A673 (cell line): Measurements from ENCODE around the gene VARS1. TPM values are rescaled to one million over a fixed set of nuclear protein-coding genes. Genes with fewer than 3 reads are reported as not detected.
"Not testable (repeated sequence)": the region's sequence is repeated elsewhere in the genome, so short reads cannot be mapped to it uniquely, and the experiment has no call there.

Experiments
- BruUV-seq: library from RNA; stranded (reverse); fragments of 400-500 nt; replicated peaks from 2 replicates; lab custom pipeline; 2021; lab: Mats Ljungman, UMichigan
- CTCF ChIA-PET: fragments of 300-600 bp; sonication (Branson Sonifier 250); formaldehyde crosslinking; loops from one replicate; lab custom pipeline; 2022; ENCODE audit warnings: antibody characterized with exemption; lab: Charles Lee
- POLR2A ChIA-PET: fragments of 300-600 bp; sonication (Branson Sonifier 250); formaldehyde crosslinking; loops from one replicate; lab custom pipeline; 2022; ENCODE audit warnings: antibody characterized with exemption; ENCODE audit not compliant: low non-redundant PET; lab: Charles Lee
- DNase-seq: peaks from one replicate; pipeline ENCODE4 v3.0.0-alpha.2; 2015; ENCODE audit warnings: low spot score
- H3K27ac ChIP-seq: fragments of 200-600 bp; sonication (generic); 2 replicates; pipeline ENCODE4 v1.5.1; 2016; ENCODE audit warnings: mixed run types, low read depth, mild to moderate bottlenecking, mixed read lengths, antibody characterized with exemption, low read length; ENCODE audit not compliant: poor library complexity, severe bottlenecking
- H3K27me3 ChIP-seq: fragments of 200-600 bp; sonication (generic); replicated peaks from 2 replicates; pipeline ENCODE4 v1.6.1; 2017; ENCODE audit warnings: mixed run types, low read depth, mild to moderate bottlenecking, mixed read lengths, antibody characterized with exemption, low read length; ENCODE audit not compliant: insufficient read depth, poor library complexity
- H3K36me3 ChIP-seq: fragments of 200-600 bp; sonication (generic); 2 replicates; pipeline ENCODE4 v1.6.1; 2016; ENCODE audit warnings: mixed run types, mild to moderate bottlenecking, mixed read lengths, antibody characterized with exemption, low read length; ENCODE audit not compliant: insufficient read depth, poor library complexity, severe bottlenecking
- H3K4me1 ChIP-seq: fragments of 200-600 bp; sonication (generic); 2 replicates; pipeline ENCODE4 v1.6.1; 2017; ENCODE audit warnings: mixed run types, mild to moderate bottlenecking, mixed read lengths, antibody characterized with exemption, low read length; ENCODE audit not compliant: insufficient read depth, poor library complexity, severe bottlenecking
- H3K4me3 ChIP-seq: fragments of 200-600 bp; sonication (generic); 2 replicates; pipeline ENCODE4 v1.5.1; 2016; ENCODE audit warnings: low read depth, mixed run types, mild to moderate bottlenecking, mixed read lengths, low read length; ENCODE audit not compliant: poor library complexity, severe bottlenecking
- H3K9me3 ChIP-seq: fragments of 200-600 bp; sonication (generic); 2 replicates; pipeline ENCODE4 v1.6.1; 2016; ENCODE audit warnings: mixed run types, low read depth, mild to moderate bottlenecking, mixed read lengths, antibody characterized with exemption, low read length; ENCODE audit not compliant: poor library complexity, severe bottlenecking
- EZH2 ChIP-seq: fragments of 200-600 bp; sonication (generic); IDR thresholded peaks from 2 replicates; pipeline ENCODE4 v1.6.1; 2017; ENCODE audit warnings: borderline replicate concordance, low read depth, mild to moderate bottlenecking, mixed read lengths, antibody characterized with exemption, low read length; ENCODE audit not compliant: poor library complexity, severe bottlenecking
- intact Hi-C: fragments of 100-400 bp; cut with micrococcal nuclease; formaldehyde crosslinking; loops from one replicate; pipeline ENCODE4 v1.10.0; 2022; ENCODE audit not compliant: unreplicated experiment
- total RNA-seq: library from RNA; stranded (reverse); gene quantifications from 2 replicates; pipeline ENCODE4 v1.2.3, GENCODE V29; 2021
- TF ChIP-seq, protein P1 (sequence below): fragments of 300-800, 200-600 bp; sonication (generic); conservative IDR thresholded peaks from 2 replicates; pipeline ENCODE4 v1.5.1; 2017; ENCODE audit warnings: low read depth, mild to moderate bottlenecking, antibody characterized with exemption, low read length, moderate library complexity, mixed read lengths

Gene VARS1
- total RNA-seq, 1 experiment from 2014 or later = 233 TPM

DNA sequence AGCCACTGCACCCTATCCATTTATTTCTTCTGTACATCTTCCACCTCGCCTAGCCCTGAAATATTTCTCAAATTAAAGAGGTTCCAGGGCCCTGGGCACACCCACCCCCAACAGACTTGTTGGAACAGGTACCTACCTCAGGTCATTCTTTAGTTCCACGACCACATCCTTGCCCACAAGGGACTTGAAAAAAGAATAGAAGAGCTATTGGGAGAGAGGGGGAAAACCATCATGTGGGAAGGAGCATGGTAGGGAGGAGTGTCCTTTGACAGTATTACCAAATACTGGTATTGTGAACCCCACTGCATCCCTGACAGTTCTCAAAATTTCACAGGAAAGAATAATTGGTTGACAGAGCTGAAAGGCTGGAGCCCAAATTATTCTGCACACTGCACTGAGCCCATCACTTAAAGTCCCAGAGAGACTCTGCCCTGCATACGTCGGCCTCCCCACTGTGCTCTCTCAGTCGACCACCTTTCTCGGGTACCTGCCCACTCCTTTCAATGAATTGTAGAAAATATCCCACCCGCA is 10.5 kb upstream of the VARS1 start:
- Histone ChIP-seq H3K9me3 (no peaks in the 10 kb centered on the region), H3K4me1 (no peaks in the 10 kb centered on the region), H3K27me3 (no peaks in the 10 kb centered on the region), H3K36me3 (peaks cover 16% of the 10 kb centered on the region), H3K4me3 (peak overlapping the region; percentile 66), H3K27ac (peak overlapping the region; percentile 91)
- ChIA-PET POLR2A (interaction anchor here (1.3 kb wide), 1 partner anchor 9 kb away, joined by 12 read pairs; the partner anchor contains the start of genes HSPA1A and HSPA1L), CTCF (interaction anchor here (1.1 kb wide), 1 partner anchor 24 kb away, joined by 6 read pairs; no protein-coding TSS in a partner anchor)
- TSS peak; percentile 65 for BruUV-seq
- intact Hi-C loops = no loop called here
- DNase-seq = no peak
- TF ChIP-seq EZH2 = no peak
- TF ChIP-seq, protein P1, sequence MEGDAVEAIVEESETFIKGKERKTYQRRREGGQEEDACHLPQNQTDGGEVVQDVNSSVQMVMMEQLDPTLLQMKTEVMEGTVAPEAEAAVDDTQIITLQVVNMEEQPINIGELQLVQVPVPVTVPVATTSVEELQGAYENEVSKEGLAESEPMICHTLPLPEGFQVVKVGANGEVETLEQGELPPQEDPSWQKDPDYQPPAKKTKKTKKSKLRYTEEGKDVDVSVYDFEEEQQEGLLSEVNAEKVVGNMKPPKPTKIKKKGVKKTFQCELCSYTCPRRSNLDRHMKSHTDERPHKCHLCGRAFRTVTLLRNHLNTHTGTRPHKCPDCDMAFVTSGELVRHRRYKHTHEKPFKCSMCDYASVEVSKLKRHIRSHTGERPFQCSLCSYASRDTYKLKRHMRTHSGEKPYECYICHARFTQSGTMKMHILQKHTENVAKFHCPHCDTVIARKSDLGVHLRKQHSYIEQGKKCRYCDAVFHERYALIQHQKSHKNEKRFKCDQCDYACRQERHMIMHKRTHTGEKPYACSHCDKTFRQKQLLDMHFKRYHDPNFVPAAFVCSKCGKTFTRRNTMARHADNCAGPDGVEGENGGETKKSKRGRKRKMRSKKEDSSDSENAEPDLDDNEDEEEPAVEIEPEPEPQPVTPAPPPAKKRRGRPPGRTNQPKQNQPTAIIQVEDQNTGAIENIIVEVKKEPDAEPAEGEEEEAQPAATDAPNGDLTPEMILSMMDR = no peak

DNA sequence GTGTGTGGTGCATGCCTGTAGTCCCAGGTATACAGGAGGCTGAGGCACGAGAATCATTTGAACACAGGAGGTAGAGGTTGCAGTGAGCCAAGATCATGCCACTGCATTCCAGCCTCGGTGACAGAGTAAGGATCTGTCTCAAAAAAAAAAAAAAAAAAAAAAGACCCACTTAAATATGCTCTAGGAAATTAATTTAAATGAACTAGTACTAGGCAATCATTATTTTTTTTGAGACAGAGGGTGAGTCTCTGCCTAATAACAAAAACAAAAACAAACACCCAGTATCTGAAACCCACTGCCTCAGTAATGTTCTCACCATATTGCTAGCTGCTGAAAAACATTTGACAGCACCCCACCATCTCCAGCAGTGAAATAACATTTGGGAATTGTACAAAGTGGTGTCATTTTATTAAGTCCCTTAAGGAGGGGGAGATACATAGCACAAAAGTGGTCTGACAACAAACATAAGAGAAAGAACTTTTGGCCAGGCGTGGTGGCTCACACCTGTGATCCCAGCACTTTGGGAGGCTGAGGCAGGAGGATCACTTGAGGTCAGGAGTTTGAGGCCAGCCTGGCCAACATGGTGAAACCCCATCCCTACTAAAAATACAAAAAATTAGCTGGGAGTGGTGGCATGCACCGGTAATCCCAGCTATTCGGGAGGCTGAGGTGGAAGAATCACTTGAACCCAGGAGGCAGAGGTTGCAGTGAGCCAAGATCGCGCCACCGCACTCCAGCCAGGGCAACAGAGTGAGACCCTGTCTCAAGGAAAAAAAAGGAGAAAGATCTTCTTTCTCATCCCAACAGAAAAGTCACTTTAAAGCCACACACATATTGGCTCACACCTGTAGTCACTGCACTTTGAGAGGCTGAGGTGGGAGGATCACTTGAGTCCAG is 5.7 kb upstream of the VARS1 start:
- BruUV-seq, POLR2A ChIA-PET, DNase-seq, H3K4me1 ChIP-seq, H3K9me3 ChIP-seq, H3K4me3 ChIP-seq, intact Hi-C loops, H3K27ac ChIP-seq, H3K27me3 ChIP-seq: not testable (repeated sequence)
- CTCF ChIA-PET = interaction anchor here (0.6 kb wide), 1 partner anchor 11 kb away, joined by 8 read pairs; no protein-coding TSS in a partner anchor
- H3K36me3 ChIP-seq = peaks cover 29% of the 10 kb centered on the region

DNA sequence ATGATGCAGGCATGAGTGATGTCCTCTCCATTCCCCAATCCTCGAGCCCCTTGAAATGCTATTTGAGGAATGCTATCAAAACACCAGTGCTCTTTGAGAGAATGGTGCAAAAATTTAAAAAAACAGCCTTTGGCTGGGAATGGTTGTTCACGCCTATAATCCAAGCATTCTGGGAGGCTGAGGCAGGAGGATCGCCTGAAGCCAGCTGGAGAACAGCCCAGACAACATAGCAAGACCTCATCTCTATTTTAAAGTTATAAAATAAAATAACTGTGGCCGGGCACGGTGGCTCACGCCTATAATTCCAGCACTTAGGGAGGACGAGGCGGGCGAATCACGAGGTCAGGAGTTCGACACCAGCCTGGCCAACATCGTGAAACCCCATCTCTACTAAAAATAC is 4.2 kb upstream of the VARS1 start:
- CTCF ChIA-PET = no interaction called here

More for the DNA sequence above, 4.2 kb upstream of the VARS1 start:
- Histone ChIP-seq H3K27me3 (no peaks in the 10 kb centered on the region), H3K4me3 (no peak overlapping the region), H3K9me3 (no peaks in the 10 kb centered on the region), H3K4me1 (peaks cover under 1% of the 10 kb centered on the region), H3K27ac (no peak overlapping the region), H3K36me3 (peaks cover 29% of the 10 kb centered on the region)
- no peak for TF ChIP-seq EZH2
- TF ChIP-seq, protein P1 = no peak
- no TSS peak for BruUV-seq
- intact Hi-C loops = no loop called here
- DNase-seq = no peak
- POLR2A ChIA-PET = no interaction called here
